Osteoblast (primary cell): ENCODE data around the gene ZSCAN23. TPM values are rescaled to one million over a fixed set of nuclear protein-coding genes. Genes with fewer than 3 reads are reported as not detected.

Experiments used
- DNase-seq: peaks from one replicate; pipeline ENCODE4 v3.0.0; 2011; ENCODE audit warnings: low spot score, mixed read lengths; ENCODE audit not compliant: insufficient read length; ENCODE audit errors: missing footprints
- H2AFZ ChIP-seq: 2 replicates; pipeline ENCODE4 v1.6.0; 2011; ENCODE audit warnings: mild to moderate bottlenecking, low read length
- H3K27ac ChIP-seq: 2 replicates; pipeline ENCODE4 v1.5.1; 2011; ENCODE audit warnings: mild to moderate bottlenecking, low read depth, low read length, moderate library complexity
- H3K27me3 ChIP-seq: 2 replicates; pipeline ENCODE4 v1.6.0; 2012; ENCODE audit warnings: mild to moderate bottlenecking, control low read depth, inconsistent platforms, low read length, moderate library complexity; ENCODE audit not compliant: insufficient read depth
- H3K36me3 ChIP-seq: 2 replicates; pipeline ENCODE4 v1.5.1; 2011; ENCODE audit warnings: mild to moderate bottlenecking, low read length, control low read depth, moderate library complexity; ENCODE audit not compliant: insufficient read depth
- H3K4me1 ChIP-seq: 2 replicates; pipeline ENCODE4 v1.5.1; 2011; ENCODE audit warnings: mild to moderate bottlenecking, low read length, control low read depth, moderate library complexity; ENCODE audit not compliant: insufficient read depth
- H3K4me2 ChIP-seq: 2 replicates; pipeline ENCODE4 v1.6.0; 2011; ENCODE audit warnings: mild to moderate bottlenecking, low read length; ENCODE audit not compliant: insufficient read depth
- H3K4me3 ChIP-seq: fragments of 200-600 bp; sonication (generic); 3 replicates; pipeline ENCODE4 v1.5.1; 2012; ENCODE audit warnings: mild to moderate bottlenecking, low read length, inconsistent platforms; ENCODE audit not compliant: insufficient read depth
- H3K79me2 ChIP-seq: 2 replicates; pipeline ENCODE4 v1.6.0; 2012; ENCODE audit warnings: mild to moderate bottlenecking, low read length, control low read depth, inconsistent platforms; ENCODE audit not compliant: insufficient read depth
- H3K9me3 ChIP-seq: 2 replicates; pipeline ENCODE4 v1.5.1; 2011; ENCODE audit warnings: low read depth, low read length, control low read depth
- H4K20me1 ChIP-seq: 2 replicates; pipeline ENCODE4 v1.6.0; 2012; ENCODE audit warnings: mild to moderate bottlenecking, low read length, control low read depth; ENCODE audit not compliant: insufficient read depth
- CTCF ChIP-seq: IDR thresholded peaks from 2 replicates; pipeline ENCODE4 v1.5.1; 2011; ENCODE audit warnings: mild to moderate bottlenecking, low read depth, low read length, moderate library complexity; ENCODE audit errors: extremely low read depth
- total RNA-seq: library from RNA; depleted of rRNA; stranded (reverse); fragments of >200 nt; gene quantifications from 2 replicates; pipeline ENCODE4 v1.2.3, GENCODE V29; 2012

ZSCAN23 gene
- total RNA-seq, 1 donor, result 6.9 TPM

DNA sequence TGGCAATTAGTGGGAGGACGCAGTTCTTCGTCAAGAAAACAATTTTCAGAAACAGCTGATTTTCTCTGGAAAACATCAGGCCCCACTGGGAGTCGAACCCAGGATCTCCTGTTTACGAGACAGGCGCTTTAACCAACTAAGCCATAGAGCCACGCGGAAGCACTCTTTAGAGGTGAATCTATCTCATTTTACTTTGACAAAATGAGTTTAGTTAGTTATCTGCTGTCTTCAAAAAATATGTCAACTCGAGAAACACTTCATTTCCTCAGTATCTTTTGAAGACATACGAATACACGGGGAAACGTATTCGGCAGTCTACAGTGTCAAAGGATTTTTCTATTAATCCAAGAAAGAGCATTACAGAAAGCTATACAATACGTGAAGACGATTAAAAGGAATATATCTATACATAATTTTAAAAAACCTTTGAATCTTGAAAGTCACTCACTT lies 45.6 kb upstream of the ZSCAN23 start:
- peaks cover 4% of the 10 kb centered on the region for H3K4me1 ChIP-seq
- no peaks in the 10 kb centered on the region for H3K27me3 ChIP-seq
- H3K9me3 ChIP-seq, result no peaks in the 10 kb centered on the region
- H3K36me3 ChIP-seq, result no peaks in the 10 kb centered on the region
- H4K20me1 ChIP-seq, result no peaks in the 10 kb centered on the region
- H3K79me2 ChIP-seq, result no peaks in the 10 kb centered on the region
- H3K4me3 ChIP-seq, result peak overlapping the region; percentile 82
- H2AFZ ChIP-seq, result peak overlapping the region; percentile 97
- no peak for TF ChIP-seq CTCF
- H3K27ac ChIP-seq, result peak overlapping the region; percentile 3
- peak overlapping the region; percentile 91 for H3K4me2 ChIP-seq
- no peak for DNase-seq

DNA sequence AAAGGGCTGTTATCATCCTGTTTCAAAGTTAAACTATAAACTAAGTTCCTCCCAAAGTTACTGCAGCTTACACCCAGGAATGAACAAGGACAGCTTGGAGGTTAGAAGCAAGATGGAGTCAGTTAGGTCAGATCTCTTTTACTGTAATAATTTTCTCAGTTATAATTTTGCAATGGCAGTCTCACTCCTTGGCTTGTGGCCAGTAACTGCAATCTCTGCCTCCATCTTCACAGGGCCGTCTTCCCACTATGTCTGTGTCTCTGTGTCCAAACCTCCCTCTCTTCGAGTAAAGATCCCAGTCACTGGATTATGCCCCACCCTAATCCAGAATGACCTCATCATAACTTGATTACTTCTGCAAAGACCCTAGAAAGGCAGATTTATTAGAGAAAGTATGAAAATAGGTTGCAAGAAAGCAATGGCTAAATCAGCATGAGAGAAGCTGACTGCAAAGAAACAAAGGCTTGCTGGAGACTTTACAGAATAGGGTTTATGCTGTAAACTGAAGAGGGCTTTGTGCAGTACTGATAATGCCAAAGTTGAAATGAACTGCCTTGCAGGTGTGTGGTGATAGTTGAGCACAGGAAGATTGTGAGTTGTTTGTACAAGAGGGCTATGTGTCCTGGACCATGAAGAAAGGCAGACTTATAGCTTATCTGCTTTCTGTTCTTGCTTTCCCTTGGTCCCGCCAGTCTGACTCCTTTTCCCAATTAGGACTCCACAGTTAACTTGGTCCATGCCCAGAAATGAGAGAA lies 43.9 kb upstream of the ZSCAN23 start:
- H3K4me1 ChIP-seq, result peaks cover 4% of the 10 kb centered on the region
- no peaks in the 10 kb centered on the region for H3K79me2 ChIP-seq
- no peaks in the 10 kb centered on the region for H4K20me1 ChIP-seq
- no peak overlapping the region for H2AFZ ChIP-seq
- no peaks in the 10 kb centered on the region for H3K27me3 ChIP-seq
- DNase-seq, result no peak
- no peak overlapping the region for H3K4me3 ChIP-seq
- no peak overlapping the region for H3K27ac ChIP-seq
- H3K4me2 ChIP-seq, result no peak overlapping the region
- no peaks in the 10 kb centered on the region for H3K36me3 ChIP-seq
- no peaks in the 10 kb centered on the region for H3K9me3 ChIP-seq
- no peak for TF ChIP-seq CTCF

DNA sequence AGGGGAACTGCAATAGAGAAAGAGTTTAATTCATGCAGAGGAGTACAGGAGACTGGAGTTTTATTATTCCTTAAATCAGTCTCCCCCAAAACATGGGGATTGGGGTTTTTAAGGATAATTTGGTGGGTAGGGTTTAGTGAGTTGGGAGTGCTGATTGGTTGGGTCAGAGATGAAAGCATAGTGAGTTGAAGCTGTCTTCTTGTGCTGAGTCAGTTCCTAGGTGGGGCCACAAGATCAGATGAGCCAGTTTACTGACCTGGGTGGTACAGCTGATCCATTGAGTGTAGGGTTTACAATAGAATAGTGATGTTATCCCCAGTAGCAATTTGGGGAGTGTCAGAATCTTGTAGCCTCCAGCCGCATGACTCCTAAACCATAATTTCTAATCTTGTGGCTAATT lies 43.2 kb upstream of the ZSCAN23 start:
- no peak for DNase-seq
- Histone ChIP-seq H2AFZ (no peak overlapping the region), H3K36me3 (no peaks in the 10 kb centered on the region), H3K79me2 (no peaks in the 10 kb centered on the region), H3K27me3 (no peaks in the 10 kb centered on the region), H3K4me1 (peaks cover 4% of the 10 kb centered on the region), H3K27ac (no peak overlapping the region), H3K4me3 (no peak overlapping the region), H3K9me3 (no peaks in the 10 kb centered on the region), H3K4me2 (no peak overlapping the region), H4K20me1 (no peaks in the 10 kb centered on the region)
- no peak for TF ChIP-seq CTCF

DNA sequence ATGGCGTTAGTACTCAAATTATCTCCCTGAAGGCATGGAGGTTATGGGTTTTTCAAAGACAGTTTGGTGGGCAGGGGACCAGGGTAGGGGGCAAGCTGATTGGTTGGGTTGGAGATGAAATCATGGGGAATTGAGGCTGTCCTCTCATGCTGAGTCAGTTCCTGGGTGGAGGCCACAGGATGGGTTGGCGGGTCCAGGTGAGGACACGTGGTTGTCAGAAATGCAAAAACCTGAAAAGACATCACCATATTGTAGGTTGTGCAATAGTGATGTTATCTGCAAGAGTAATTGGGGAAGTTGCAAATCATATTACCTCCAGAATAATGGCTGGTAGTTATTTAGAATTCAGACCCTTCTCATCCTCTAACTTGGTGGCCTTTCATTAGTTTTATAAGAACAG lies 42.2 kb upstream of the ZSCAN23 start:
- DNase-seq, result no peak
- Histone ChIP-seq H3K27me3 (peaks cover under 1% of the 10 kb centered on the region), H3K4me3 (no peak overlapping the region), H3K27ac (no peak overlapping the region), H2AFZ (no peak overlapping the region), H3K4me2 (no peak overlapping the region), H3K36me3 (no peaks in the 10 kb centered on the region), H3K79me2 (no peaks in the 10 kb centered on the region), H3K4me1 (peaks cover under 1% of the 10 kb centered on the region), H4K20me1 (no peaks in the 10 kb centered on the region), H3K9me3 (no peaks in the 10 kb centered on the region)
- TF ChIP-seq CTCF, result no peak
